ENCODE measurements around the gene SUCLG2. TPM values are rescaled to one million over a fixed set of nuclear protein-coding genes. Genes with fewer than 3 reads are reported as not detected.

Gene SUCLG2
- total RNA-seq, 1 experiment from 2014 or later, result 22.3 TPM

- H3K27me3 ChIP-seq (ENCODE audit: low read length), result no peaks in the 10 kb centered on the region
- ATAC-seq (no peak; the same call in 1 of the 2 replicates), DNase-seq (peak; percentile 19)
- H4K20me1 ChIP-seq (ENCODE audit: low read length), result no peaks in the 10 kb centered on the region
- TF ChIP-seq CTCF (conservative IDR thresholded peaks at IDR 0.05; ENCODE audit: low read depth, low read length) (no peak), EZH2phosphoT487 (IDR thresholded peaks at IDR 0.05; ENCODE audit: borderline replicate concordance, low read length) (no peak), EZH2 (IDR thresholded peaks at IDR 0.05; ENCODE audit: low read length, unreplicated experiment) (no peak)
- H3K4me3 ChIP-seq (ENCODE audit: low read length), result no peak overlapping the region
- no peaks in the 10 kb centered on the region for H3K9me2 ChIP-seq (replicated peaks; ENCODE audit: low read length)
- no peak overlapping the region for H2AFZ ChIP-seq (ENCODE audit: low read length)
- no peaks in the 10 kb centered on the region for H3K9me3 ChIP-seq (ENCODE audit: low read length)
- no peaks in the 10 kb centered on the region for H3F3A ChIP-seq (ENCODE audit: low read length, unreplicated experiment)
- no peaks in the 10 kb centered on the region for H3K36me3 ChIP-seq (ENCODE audit: low read depth, low read length)
- H3K4me2 ChIP-seq (ENCODE audit: low read length), result no peak overlapping the region
- no peaks in the 10 kb centered on the region for H3K4me1 ChIP-seq (ENCODE audit: insufficient read depth, low read length)
- H3K9ac ChIP-seq (ENCODE audit: low read length), result no peak overlapping the region
- no peaks in the 10 kb centered on the region for H3K79me2 ChIP-seq (ENCODE audit: low read length)
- intact Hi-C loops (cut with micrococcal nuclease), result no loop called here
- ChIA-PET POLR2A (ENCODE audit: unreplicated experiment) (no interaction called here), CTCF (no interaction called here)
- no TSS peak for BruUV-seq (replicated peaks)
- H3K27ac ChIP-seq (ENCODE audit: low read length), result no peak overlapping the region
These were observed 217.3 kb downstream of the SUCLG2 start for GRCh38 chr3:67437090-67437489.

- Histone ChIP-seq H3K9ac (ENCODE audit: low read length) (no peak overlapping the region), H3K79me2 (ENCODE audit: low read length) (no peaks in the 10 kb centered on the region), H3F3A (ENCODE audit: low read length, unreplicated experiment) (no peaks in the 10 kb centered on the region), H2AFZ (ENCODE audit: low read length) (no peak overlapping the region), H3K4me2 (ENCODE audit: low read length) (no peak overlapping the region), H3K27ac (ENCODE audit: low read length) (no peak overlapping the region), H3K9me2 (replicated peaks; ENCODE audit: low read length) (no peaks in the 10 kb centered on the region), H3K4me3 (ENCODE audit: low read length) (no peak overlapping the region), H3K27me3 (ENCODE audit: low read length) (no peaks in the 10 kb centered on the region), H3K9me3 (ENCODE audit: low read length) (no peaks in the 10 kb centered on the region), H4K20me1 (ENCODE audit: low read length) (no peaks in the 10 kb centered on the region), H3K4me1 (ENCODE audit: insufficient read depth, low read length) (no peaks in the 10 kb centered on the region), H3K36me3 (ENCODE audit: low read depth, low read length) (no peaks in the 10 kb centered on the region)
- ChIA-PET CTCF (no interaction called here), POLR2A (ENCODE audit: unreplicated experiment) (interaction anchor here (0.6 kb wide), 1 partner anchor 662 kb away, joined by 4 read pairs; no protein-coding TSS in a partner anchor)
- TF ChIP-seq CTCF (conservative IDR thresholded peaks at IDR 0.05; ENCODE audit: low read depth, low read length), result no peak
- TF ChIP-seq EZH2phosphoT487 (IDR thresholded peaks at IDR 0.05; ENCODE audit: borderline replicate concordance, low read length), result no peak
- TF ChIP-seq EZH2 (IDR thresholded peaks at IDR 0.05; ENCODE audit: low read length, unreplicated experiment), result no peak
- ATAC-seq (no peak), DNase-seq (no peak)
- intact Hi-C loops (cut with micrococcal nuclease), result no loop called here
- no TSS peak for BruUV-seq (replicated peaks)
These were observed 221.3 kb downstream of the SUCLG2 start for GRCh38 chr3:67433109-67433508.

GRCh38 chr3:67431887-67432286 lies 222.5 kb downstream of the SUCLG2 start:
- no peaks in the 10 kb centered on the region for H3K36me3 ChIP-seq (ENCODE audit: low read depth, low read length)
- no peak overlapping the region for H2AFZ ChIP-seq (ENCODE audit: low read length)
- intact Hi-C loops (cut with micrococcal nuclease), result no loop called here
- no peaks in the 10 kb centered on the region for H3K9me3 ChIP-seq (ENCODE audit: low read length)
- H3K4me1 ChIP-seq (ENCODE audit: insufficient read depth, low read length), result no peaks in the 10 kb centered on the region
- no peaks in the 10 kb centered on the region for H3F3A ChIP-seq (ENCODE audit: low read length, unreplicated experiment)
- no peak overlapping the region for H3K4me3 ChIP-seq (ENCODE audit: low read length)
- no peaks in the 10 kb centered on the region for H3K9me2 ChIP-seq (replicated peaks; ENCODE audit: low read length)
- no TSS peak for BruUV-seq (replicated peaks)
- no peaks in the 10 kb centered on the region for H4K20me1 ChIP-seq (ENCODE audit: low read length)
- no peak overlapping the region for H3K4me2 ChIP-seq (ENCODE audit: low read length)
- no peaks in the 10 kb centered on the region for H3K27me3 ChIP-seq (ENCODE audit: low read length)
- ATAC-seq, result no peak
- ChIA-PET POLR2A (ENCODE audit: unreplicated experiment) (no interaction called here), CTCF (no interaction called here)
- no peak for TF ChIP-seq EZH2phosphoT487 (IDR thresholded peaks at IDR 0.05; ENCODE audit: borderline replicate concordance, low read length)
- no peak for TF ChIP-seq EZH2 (IDR thresholded peaks at IDR 0.05; ENCODE audit: low read length, unreplicated experiment)
- TF ChIP-seq CTCF (conservative IDR thresholded peaks at IDR 0.05; ENCODE audit: low read depth, low read length), result no peak
- no peak overlapping the region for H3K9ac ChIP-seq (ENCODE audit: low read length)
- no peak overlapping the region for H3K27ac ChIP-seq (ENCODE audit: low read length)
- no peaks in the 10 kb centered on the region for H3K79me2 ChIP-seq (ENCODE audit: low read length)
- DNase-seq, result no peak
